Activated T-cell treated with anti-CD3 and anti-CD28 coated beads for 1 hour (primary cell): ENCODE results near the gene TM2D1.
"Not testable (repeated sequence)": the region's sequence is repeated elsewhere in the genome, so short reads cannot be mapped to it uniquely, and the experiment has no call there.

Source experiments
- DNase-seq: peaks from one replicate; pipeline ENCODE4 v3.0.0-alpha.2; 2020; ENCODE audit warnings: low read depth

The TM2D1 gene

GRCh38 chr1:61718996-61719663 lies 5.8 kb downstream of the TM2D1 start:
- DNase-seq, result not testable (repeated sequence)

GRCh38 chr1:61711969-61712368 lies 13.0 kb downstream of the TM2D1 start:
- no peak for DNase-seq

GRCh38 chr1:61711257-61711656 lies 13.7 kb downstream of the TM2D1 start:
- DNase-seq, result not testable (repeated sequence)

GRCh38 chr1:61709908-61710289 lies 15.0 kb downstream of the TM2D1 start:
- no peak for DNase-seq

GRCh38 chr1:61708953-61709907 lies 15.7 kb downstream of the TM2D1 start:
- no peak for DNase-seq

- DNase-seq, result no peak
These were observed 24.8 kb downstream of the TM2D1 start for GRCh38 chr1:61699911-61700851.

- no peak for DNase-seq
These were observed 32.7 kb downstream of the TM2D1 start for GRCh38 chr1:61692155-61692800.

- no peak for DNase-seq
These were observed 37.0 kb downstream of the TM2D1 start for GRCh38 chr1:61687901-61688300.

- DNase-seq, result no peak
These were observed 42.0 kb downstream of the TM2D1 start for GRCh38 chr1:61682891-61683290.

GRCh38 chr1:61680500-61680899 lies 44.4 kb downstream of the TM2D1 start:
- no peak for DNase-seq

- not testable (repeated sequence) for DNase-seq
These were observed 48.1 kb downstream of the TM2D1 start for GRCh38 chr1:61676881-61677280.

GRCh38 chr1:61674221-61674620 lies 50.7 kb downstream of the TM2D1 start:
- no peak for DNase-seq

GRCh38 chr1:61672376-61672775 lies 52.6 kb downstream of the TM2D1 start:
- DNase-seq, result no peak

GRCh38 chr1:61670445-61670844 lies 54.5 kb downstream of the TM2D1 start:
- DNase-seq, result no peak

- DNase-seq, result no peak
These were observed 54.9 kb downstream of the TM2D1 start for GRCh38 chr1:61670016-61670415.

- no peak for DNase-seq
These were observed 65.9 kb downstream of the TM2D1 start for GRCh38 chr1:61659061-61659460.

GRCh38 chr1:61655453-61655852 lies 69.5 kb downstream of the TM2D1 start:
- no peak for DNase-seq

GRCh38 chr1:61654067-61654466 lies 70.9 kb downstream of the TM2D1 start:
- no peak for DNase-seq

- no peak for DNase-seq
These were observed 75.8 kb downstream of the TM2D1 start for GRCh38 chr1:61648983-61649742.

- DNase-seq, result no peak
These were observed 77.8 kb downstream of the TM2D1 start for GRCh38 chr1:61647142-61647541.

GRCh38 chr1:61645476-61645875 lies 79.5 kb downstream of the TM2D1 start:
- no peak for DNase-seq
